ENCODE results near the gene ZKSCAN4. TPM values are rescaled to one million over a fixed set of nuclear protein-coding genes. Genes with fewer than 3 reads are reported as not detected.
A peak's percentile ranks its signal among the peaks of the same experiment; 100 is the strongest.

Gene ZKSCAN4
- total RNA-seq, 1 donor from 2014 or later = 11.1 TPM

GRCh38 chr6:28226460-28226859 lies 25.6 kb downstream of the ZKSCAN4 start:
- no peak overlapping the region for H3K27ac Mint-ChIP-seq
- no peaks in the 10 kb centered on the region for H3K9me3 Mint-ChIP-seq
- no peak for TF ChIP-seq CTCF (IDR thresholded peaks at IDR 0.05)
- no peak overlapping the region for H3K4me3 Mint-ChIP-seq
- no peak for DNase-seq
- H3K27me3 Mint-ChIP-seq = peaks cover 15% of the 10 kb centered on the region
- peaks cover 46% of the 10 kb centered on the region for H3K36me3 Mint-ChIP-seq (ENCODE audit: low read depth)
- CTCF ChIA-PET = interaction anchor here (1.1 kb wide), 1 partner anchor 130 kb away, joined by 3 read pairs; no protein-coding TSS in a partner anchor
- intact Hi-C loops (cut with micrococcal nuclease) = no loop called here
- POLR2A ChIA-PET = interaction anchor here (2.2 kb wide), 1 partner anchor 86 kb away, joined by 11 read pairs; the partner anchor contains the start of gene ZKSCAN8
- no peak for ATAC-seq (ENCODE audit: low read depth)
- peaks cover 21% of the 10 kb centered on the region for H3K4me1 Mint-ChIP-seq

- Mint-ChIP-seq H3K36me3 (ENCODE audit: low read depth) (peaks cover 36% of the 10 kb centered on the region), H3K27me3 (peaks cover 21% of the 10 kb centered on the region), H3K4me3 (peak within 1 kb of the TSS; percentile 88), H3K4me1 (peaks cover 21% of the 10 kb centered on the region), H3K27ac (peak within 1 kb of the TSS; percentile 68), H3K9me3 (no peaks in the 10 kb centered on the region)
- intact Hi-C loops (cut with micrococcal nuclease) = loop anchor here (1.0 to 2.0 kb wide), 5 partner anchors 27 to 174 kb away; partner anchors contain the start of genes PGBD1, ZKSCAN4 and ZSCAN12
- ATAC-seq (ENCODE audit: low read depth) (peak; percentile 89), DNase-seq (peak; percentile 52)
- TF ChIP-seq CTCF (IDR thresholded peaks at IDR 0.05) = no peak
- CTCF ChIA-PET = no interaction called here
- POLR2A ChIA-PET = interaction anchor here (1.0 to 2.2 kb wide), 4 partner anchors 27 to 121 kb away, joined by 3 to 11 read pairs (median 5); partner anchors contain the start of genes ZKSCAN4 and ZKSCAN8
Measured at GRCh38 chr6:28225056-28225834, 26.8 kb downstream of the ZKSCAN4 start, which contains the start of gene ZSCAN9. Gene ZSCAN9 (plus strand): TSS chr6:28225275. CDS start chr6:28227085, 1,810 bp downstream.

- Mint-ChIP-seq H3K27ac (peak overlapping the region; percentile 68), H3K4me3 (peak overlapping the region; percentile 88), H3K36me3 (ENCODE audit: low read depth) (peaks cover 30% of the 10 kb centered on the region), H3K9me3 (no peaks in the 10 kb centered on the region), H3K27me3 (peaks cover 25% of the 10 kb centered on the region), H3K4me1 (peaks cover 21% of the 10 kb centered on the region)
- no peak for TF ChIP-seq CTCF (IDR thresholded peaks at IDR 0.05)
- POLR2A ChIA-PET = interaction anchor here (1.0 to 2.0 kb wide), 3 partner anchors 28 to 120 kb away, joined by 3 to 5 read pairs (median 5); partner anchors contain the start of gene ZKSCAN4
- CTCF ChIA-PET = no interaction called here
- DNase-seq = no peak
- no peak for ATAC-seq (ENCODE audit: low read depth)
- intact Hi-C loops (cut with micrococcal nuclease) = loop anchor here (1.0 to 2.0 kb wide), 5 partner anchors 28 to 174 kb away; partner anchors contain the start of genes PGBD1, ZKSCAN4 and ZSCAN12
Measured at GRCh38 chr6:28224131-28225055, 27.7 kb downstream of the ZKSCAN4 start.

- CTCF ChIA-PET = no interaction called here
- TF ChIP-seq CTCF (IDR thresholded peaks at IDR 0.05) = no peak
- intact Hi-C loops (cut with micrococcal nuclease) = no loop called here
- Mint-ChIP-seq H3K36me3 (ENCODE audit: low read depth) (peaks cover 5% of the 10 kb centered on the region), H3K4me1 (peaks cover 21% of the 10 kb centered on the region), H3K27me3 (peaks cover 41% of the 10 kb centered on the region), H3K27ac (no peak overlapping the region), H3K9me3 (no peaks in the 10 kb centered on the region), H3K4me3 (no peak overlapping the region)
- ATAC-seq (ENCODE audit: low read depth) = no peak
- no peak for DNase-seq
- POLR2A ChIA-PET = interaction anchor here (0.6 to 1.1 kb wide), 3 partner anchors 79 to 356 kb away, joined by 3 to 13 read pairs (median 4); a partner anchor contains a TSS
Measured at GRCh38 chr6:28220257-28221133, 31.6 kb downstream of the ZKSCAN4 start.

Data from activated B cell treated with CpG ODN at 0.5 μM for 24 hours (primary cell).